WERI-Rb-1 (cell line): ENCODE results near the gene PRSS36.

Source experiments
- DNase-seq: peaks from one replicate; pipeline ENCODE4 v3.0.0-alpha.2; 2020
- H3K27ac ChIP-seq: fragments of 250-450 bp; sonication (Bioruptor Pico); 2 replicates; pipeline ENCODE4 v1.5.1; 2020; ENCODE audit warnings: mild to moderate bottlenecking, moderate library complexity
- H3K27me3 ChIP-seq: fragments of 250-450 bp; sonication (Bioruptor Pico); 2 replicates; pipeline ENCODE4 v1.5.1; 2021; ENCODE audit warnings: mild to moderate bottlenecking, low read depth, moderate library complexity; ENCODE audit not compliant: insufficient read depth, severe bottlenecking
- H3K36me3 ChIP-seq: fragments of 250-450 bp; sonication (Bioruptor Pico); 2 replicates; pipeline ENCODE4 v1.5.1; 2020; ENCODE audit warnings: mild to moderate bottlenecking, moderate library complexity
- H3K4me3 ChIP-seq: 2 replicates; pipeline ENCODE4 v1.5.1; 2011; ENCODE audit warnings: low read depth, mild to moderate bottlenecking, control low read depth, low read length
- H3K9me3 ChIP-seq: fragments of 250-450 bp; sonication (Bioruptor Pico); 2 replicates; pipeline ENCODE4 v1.5.1; 2021; ENCODE audit warnings: mild to moderate bottlenecking, moderate library complexity; ENCODE audit not compliant: severe bottlenecking
- TF ChIP-seq, protein P1 (sequence below): IDR thresholded peaks from 2 replicates; pipeline ENCODE4 v1.5.1; 2011; ENCODE audit warnings: low read depth, mild to moderate bottlenecking, control low read depth, inconsistent platforms, low read length

The PRSS36 gene

DNA sequence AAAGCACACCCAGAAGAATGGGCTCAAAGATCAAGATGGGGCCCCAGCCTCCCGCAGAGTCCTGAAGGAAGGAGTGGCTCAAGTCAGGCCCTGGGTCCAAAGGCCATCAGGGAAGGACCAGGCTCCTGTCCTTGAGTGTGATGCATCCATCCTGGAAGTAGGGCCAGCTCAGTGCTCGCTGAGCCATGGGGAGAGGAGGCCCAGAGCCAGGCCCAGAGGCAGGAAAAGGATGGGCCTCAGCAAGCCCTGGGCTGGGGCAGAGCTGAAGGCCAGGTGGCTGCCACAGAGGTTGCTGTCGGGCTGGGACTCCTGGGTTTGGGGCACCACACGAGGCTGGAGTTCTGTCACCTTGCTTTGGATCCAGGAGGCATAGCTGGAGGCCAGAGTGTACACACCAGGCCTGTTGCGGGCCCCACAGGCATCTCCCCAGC is 18.0 kb downstream of the PRSS36 start:
- TF ChIP-seq, protein P1, sequence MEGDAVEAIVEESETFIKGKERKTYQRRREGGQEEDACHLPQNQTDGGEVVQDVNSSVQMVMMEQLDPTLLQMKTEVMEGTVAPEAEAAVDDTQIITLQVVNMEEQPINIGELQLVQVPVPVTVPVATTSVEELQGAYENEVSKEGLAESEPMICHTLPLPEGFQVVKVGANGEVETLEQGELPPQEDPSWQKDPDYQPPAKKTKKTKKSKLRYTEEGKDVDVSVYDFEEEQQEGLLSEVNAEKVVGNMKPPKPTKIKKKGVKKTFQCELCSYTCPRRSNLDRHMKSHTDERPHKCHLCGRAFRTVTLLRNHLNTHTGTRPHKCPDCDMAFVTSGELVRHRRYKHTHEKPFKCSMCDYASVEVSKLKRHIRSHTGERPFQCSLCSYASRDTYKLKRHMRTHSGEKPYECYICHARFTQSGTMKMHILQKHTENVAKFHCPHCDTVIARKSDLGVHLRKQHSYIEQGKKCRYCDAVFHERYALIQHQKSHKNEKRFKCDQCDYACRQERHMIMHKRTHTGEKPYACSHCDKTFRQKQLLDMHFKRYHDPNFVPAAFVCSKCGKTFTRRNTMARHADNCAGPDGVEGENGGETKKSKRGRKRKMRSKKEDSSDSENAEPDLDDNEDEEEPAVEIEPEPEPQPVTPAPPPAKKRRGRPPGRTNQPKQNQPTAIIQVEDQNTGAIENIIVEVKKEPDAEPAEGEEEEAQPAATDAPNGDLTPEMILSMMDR, result no peak

DNA sequence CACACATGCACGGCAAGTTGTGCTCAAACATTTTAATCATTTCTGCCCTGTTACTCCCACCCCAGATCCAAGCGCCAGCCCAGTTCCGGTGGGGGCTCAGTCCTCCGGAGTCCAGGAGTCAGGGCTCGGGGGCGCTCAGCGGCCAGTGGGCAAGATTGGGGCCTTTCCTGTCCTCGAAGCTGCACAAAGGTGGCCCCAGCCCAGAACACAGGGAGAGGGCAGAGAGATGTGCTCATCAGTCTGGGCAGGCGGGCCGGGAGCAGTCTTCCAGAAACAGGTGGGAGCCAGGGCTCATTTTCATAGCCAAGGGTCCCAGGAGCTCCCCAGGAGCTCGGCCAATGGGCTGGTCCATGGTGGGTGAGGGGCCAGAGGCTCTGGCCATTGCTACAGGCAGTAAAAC is 18.4 kb downstream of the PRSS36 start:
- TF ChIP-seq, protein P1, result no peak
- DNase-seq, result no peak
- Histone ChIP-seq H3K27me3 (no peaks in the 10 kb centered on the region), H3K27ac (no peak overlapping the region), H3K36me3 (peaks cover 49% of the 10 kb centered on the region), H3K4me3 (no peak overlapping the region), H3K9me3 (no peaks in the 10 kb centered on the region)

More for the DNA sequence above, 18.0 kb downstream of the PRSS36 start:
- no peak for DNase-seq
- Histone ChIP-seq H3K4me3 (no peak overlapping the region), H3K27ac (no peak overlapping the region), H3K36me3 (peaks cover 48% of the 10 kb centered on the region), H3K27me3 (no peaks in the 10 kb centered on the region), H3K9me3 (no peaks in the 10 kb centered on the region)

DNA sequence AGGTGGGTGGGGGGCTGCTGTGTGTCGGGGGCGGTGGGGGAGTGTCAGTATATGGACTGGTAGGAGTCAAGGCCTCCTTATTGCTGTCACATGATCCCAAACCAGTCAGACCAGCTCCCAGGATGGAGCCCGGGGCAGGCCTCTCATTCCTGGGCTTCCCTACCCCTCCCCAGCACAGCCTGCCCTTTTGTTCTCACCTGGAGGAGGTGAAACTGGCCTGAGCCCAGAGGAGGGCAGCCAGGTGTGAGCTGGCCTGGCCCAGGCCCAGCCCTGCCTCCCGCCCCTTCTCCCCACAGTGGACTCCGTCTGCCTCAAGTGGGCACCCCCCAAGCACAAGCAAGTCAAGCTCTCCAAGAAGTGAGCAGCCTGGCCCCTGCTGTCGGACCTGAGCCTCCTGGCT is 19.0 kb downstream of the PRSS36 start:
- peaks cover 49% of the 10 kb centered on the region for H3K36me3 ChIP-seq
- no peak overlapping the region for H3K27ac ChIP-seq
- no peaks in the 10 kb centered on the region for H3K9me3 ChIP-seq
- TF ChIP-seq, protein P1, result no peak
- no peak overlapping the region for H3K4me3 ChIP-seq
- DNase-seq, result no peak
- H3K27me3 ChIP-seq, result no peaks in the 10 kb centered on the region

DNA sequence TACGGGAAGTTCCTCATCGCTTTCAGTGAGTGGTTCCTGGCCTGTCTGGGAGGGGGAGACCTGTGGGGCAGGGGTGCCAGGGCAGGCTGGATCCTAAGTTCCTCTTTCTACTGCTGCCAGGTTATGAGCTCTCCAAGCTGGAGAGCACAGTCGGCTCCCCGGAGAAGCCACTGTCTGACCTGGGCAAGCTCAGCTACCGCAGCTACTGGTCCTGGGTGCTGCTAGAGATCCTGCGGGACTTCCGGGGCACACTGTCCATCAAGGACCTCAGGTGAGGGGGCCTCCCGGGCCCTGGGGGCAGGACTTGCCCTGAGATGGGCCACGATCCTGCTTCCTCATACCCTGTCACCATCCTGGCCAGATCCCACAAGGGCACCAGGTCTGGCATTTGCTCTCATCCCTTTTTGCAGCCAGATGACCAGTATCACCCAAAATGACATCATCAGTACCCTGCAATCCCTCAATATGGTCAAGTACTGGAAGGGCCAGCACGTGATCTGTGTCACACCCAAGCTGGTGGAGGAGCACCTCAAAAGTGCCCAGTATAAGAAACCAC is 19.5 kb downstream of the PRSS36 start:
- H3K27ac ChIP-seq, result no peak overlapping the region
- H3K27me3 ChIP-seq, result no peaks in the 10 kb centered on the region
- TF ChIP-seq, protein P1, result no peak
- no peak overlapping the region for H3K4me3 ChIP-seq
- DNase-seq, result no peak
- H3K36me3 ChIP-seq, result peaks cover 49% of the 10 kb centered on the region
- no peaks in the 10 kb centered on the region for H3K9me3 ChIP-seq

DNA sequence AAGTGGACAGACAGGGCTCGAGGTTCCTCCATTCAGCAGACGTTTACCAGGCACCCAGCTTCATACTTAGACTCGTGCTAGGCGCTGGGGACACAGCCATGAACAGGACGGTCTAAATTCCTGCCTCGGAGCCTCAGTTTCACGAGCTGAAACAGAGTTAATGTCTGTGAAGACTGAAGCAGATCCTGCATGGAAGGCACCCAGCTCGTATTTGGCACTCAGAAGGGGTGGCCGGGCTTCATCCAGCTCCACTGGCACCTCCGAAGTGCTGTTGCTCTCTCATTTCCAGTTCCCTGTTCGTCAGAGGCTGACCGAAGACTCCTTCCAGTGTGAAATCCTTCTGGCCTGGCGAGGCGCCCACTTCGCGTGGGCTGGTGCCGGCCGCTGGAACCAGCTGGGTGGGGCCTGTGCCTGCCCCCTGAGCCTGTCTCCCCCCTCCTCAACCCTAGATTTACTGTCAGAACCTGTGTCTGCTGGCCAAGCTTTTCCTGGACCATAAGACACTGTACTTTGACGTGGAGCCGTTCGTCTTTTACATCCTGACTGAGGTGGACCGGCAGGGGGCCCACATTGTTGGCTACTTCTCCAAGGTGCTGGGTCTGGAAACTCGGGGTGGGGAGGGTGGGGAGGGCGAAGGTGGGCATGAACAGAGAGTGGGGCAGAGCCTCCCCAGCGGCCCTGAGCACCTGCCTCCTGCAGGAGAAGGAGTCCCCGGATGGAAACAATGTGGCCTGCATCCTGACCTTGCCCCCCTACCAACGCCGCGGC is 20.1 kb downstream of the PRSS36 start:
- no peak overlapping the region for H3K4me3 ChIP-seq
- H3K27ac ChIP-seq, result no peak overlapping the region
- no peak for DNase-seq
- TF ChIP-seq, protein P1, result no peak
- H3K36me3 ChIP-seq, result peaks cover 49% of the 10 kb centered on the region
- no peaks in the 10 kb centered on the region for H3K9me3 ChIP-seq
- H3K27me3 ChIP-seq, result no peaks in the 10 kb centered on the region
